Measurements from ENCODE around the gene MAPT. TPM values are rescaled to one million over a fixed set of nuclear protein-coding genes. Genes with fewer than 3 reads are reported as not detected.

Gene MAPT
- total and polyA plus RNA-seq, 2 of the 4 experiments (the other 2 are of a cell fraction) = 0.18 to 0.19 TPM

- H3K27me3 ChIP-seq (ENCODE audit: control insufficient read depth, insufficient read depth, low read length) = peaks cover 49% of the 10 kb centered on the region
- ATAC-seq (ENCODE audit: low read depth) = no peak
- 29% methylated on average over 4 of the region's 6 CpGs; no CpG with 5 or more reads in 1 of the 2 experiments for whole genome bisulfite sequencing, 2 experiments (ENCODE audit: extremely low coverage in 2 of 2, insufficient read length in 1 of 2)
Observed at GRCh38 chr17:45904866-45905265, 10.5 kb downstream of the MAPT start.

More at GRCh38 chr17:45904866-45905265, 10.5 kb downstream of the MAPT start:
- H3K4me1 ChIP-seq (ENCODE audit: control insufficient read depth, insufficient read depth, low read length) = no peaks in the 10 kb centered on the region
- no peak overlapping the region for H3K14ac ChIP-seq (replicated peaks; ENCODE audit: low read depth, low read length)
- intact Hi-C loops (cut with micrococcal nuclease) = no loop called here
- H2AFZ ChIP-seq (replicated peaks; ENCODE audit: low read length, poor library complexity) = no peak overlapping the region
- no peak overlapping the region for H2BK5ac ChIP-seq (ENCODE audit: low read depth, low read length, poor library complexity, severe bottlenecking)
- no peak overlapping the region for H2BK20ac ChIP-seq (ENCODE audit: low read depth, low read length)
- no peak overlapping the region for H4K5ac ChIP-seq (ENCODE audit: low read depth, low read length)
- no peak overlapping the region for H3K4ac ChIP-seq (ENCODE audit: low read depth, low read length)
- BruUV-seq (replicated peaks) = no TSS peak
- TF ChIP-seq CEBPB (IDR thresholded peaks at IDR 0.05; ENCODE audit: low read depth, low read length) (no peak), MXI1 (IDR thresholded peaks at IDR 0.05; ENCODE audit: borderline replicate concordance, low read depth, low read length) (no peak), CTCF (conservative IDR thresholded peaks at IDR 0.05; ENCODE audit: low read depth, low read length) (no peak)
- TF ChIP-seq, protein P1, sequence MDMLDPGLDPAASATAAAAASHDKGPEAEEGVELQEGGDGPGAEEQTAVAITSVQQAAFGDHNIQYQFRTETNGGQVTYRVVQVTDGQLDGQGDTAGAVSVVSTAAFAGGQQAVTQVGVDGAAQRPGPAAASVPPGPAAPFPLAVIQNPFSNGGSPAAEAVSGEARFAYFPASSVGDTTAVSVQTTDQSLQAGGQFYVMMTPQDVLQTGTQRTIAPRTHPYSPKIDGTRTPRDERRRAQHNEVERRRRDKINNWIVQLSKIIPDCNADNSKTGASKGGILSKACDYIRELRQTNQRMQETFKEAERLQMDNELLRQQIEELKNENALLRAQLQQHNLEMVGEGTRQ (IDR thresholded peaks at IDR 0.05; ENCODE audit: low read depth, low read length) = no peak
- CTCF ChIA-PET = interaction anchor here (0.6 kb wide), 1 partner anchor 152 kb away, joined by 5 read pairs; no protein-coding TSS in a partner anchor
- H3K27ac ChIP-seq (ENCODE audit: insufficient read depth, low read length) = no peak overlapping the region
- DNase-seq = no peak
- in situ Hi-C loops (cut with MboI; ENCODE audit: low sequenced_read_pairs) = no loop called here
- no peak overlapping the region for H3K18ac ChIP-seq (ENCODE audit: low read depth, low read length)
- H2BK120ac ChIP-seq (ENCODE audit: low read depth, low read length) = no peak overlapping the region
- no peak overlapping the region for H2AK9ac ChIP-seq (replicated peaks; ENCODE audit: low read depth, low read length, poor library complexity)
- no peaks in the 10 kb centered on the region for H4K20me1 ChIP-seq (ENCODE audit: insufficient read depth, low read length)
- no peaks in the 10 kb centered on the region for H3K9me3 ChIP-seq (ENCODE audit: control insufficient read depth, insufficient read depth, low read length)
- H3K9ac ChIP-seq (ENCODE audit: low read depth, low read length) = no peak overlapping the region
- H3K56ac ChIP-seq (ENCODE audit: extremely low read depth, insufficient read depth, low read length) = no peak overlapping the region
- H3K4me2 ChIP-seq (ENCODE audit: low read depth, low read length) = no peak overlapping the region
- no peak overlapping the region for H3K23ac ChIP-seq (ENCODE audit: low read depth, low read length)
- dilution Hi-C loops (cut with HindIII; ENCODE audit: low sequenced_read_pairs, unreplicated experiment) = no loop called here
- no peaks in the 10 kb centered on the region for H3K9me1 ChIP-seq (ENCODE audit: insufficient read depth, low read length)
- H3K4me3 ChIP-seq (ENCODE audit: insufficient read depth, low read depth, low read length) = no peak overlapping the region
- H2AK5ac ChIP-seq (ENCODE audit: low read depth, low read length) = no peak overlapping the region
- H4K91ac ChIP-seq (ENCODE audit: insufficient read depth, low read depth, low read length) = no peak overlapping the region
- H2BK15ac ChIP-seq (ENCODE audit: low read depth, low read length) = no peak overlapping the region
- H4K8ac ChIP-seq (ENCODE audit: low read depth in 2 of 2, low read length in 2 of 2) = no peak overlapping the region
- no peaks in the 10 kb centered on the region for H3K79me1 ChIP-seq (ENCODE audit: low read depth in 1 of 2, low read length in 2 of 2)
- POLR2A ChIA-PET (ENCODE audit: unreplicated experiment) = no interaction called here
- H3K36me3 ChIP-seq (ENCODE audit: control insufficient read depth, insufficient read depth, low read length) = no peaks in the 10 kb centered on the region

Measured in IMR-90 (cell line).